A172 (cell line): ENCODE data around the gene GRK2. TPM values are rescaled to one million over a fixed set of nuclear protein-coding genes. Genes with fewer than 3 reads are reported as not detected.
"Not testable (repeated sequence)": the region's sequence is repeated elsewhere in the genome, so short reads cannot be mapped to it uniquely, and the experiment has no call there.

Experiments
- DNase-seq: peaks from one replicate; pipeline ENCODE4 v3.0.0-alpha.2; 2015; ENCODE audit warnings: low spot score
- total RNA-seq: library from RNA; depleted of rRNA; stranded (reverse); fragments of >200 nt; shearing (Covaris generic); gene quantifications from 2 replicates; pipeline ENCODE4 v1.2.3, GENCODE V29; 2014; rRNA removed

GRK2 gene
- total RNA-seq = 40.3 and 44.6 TPM in 2 replicates

DNA sequence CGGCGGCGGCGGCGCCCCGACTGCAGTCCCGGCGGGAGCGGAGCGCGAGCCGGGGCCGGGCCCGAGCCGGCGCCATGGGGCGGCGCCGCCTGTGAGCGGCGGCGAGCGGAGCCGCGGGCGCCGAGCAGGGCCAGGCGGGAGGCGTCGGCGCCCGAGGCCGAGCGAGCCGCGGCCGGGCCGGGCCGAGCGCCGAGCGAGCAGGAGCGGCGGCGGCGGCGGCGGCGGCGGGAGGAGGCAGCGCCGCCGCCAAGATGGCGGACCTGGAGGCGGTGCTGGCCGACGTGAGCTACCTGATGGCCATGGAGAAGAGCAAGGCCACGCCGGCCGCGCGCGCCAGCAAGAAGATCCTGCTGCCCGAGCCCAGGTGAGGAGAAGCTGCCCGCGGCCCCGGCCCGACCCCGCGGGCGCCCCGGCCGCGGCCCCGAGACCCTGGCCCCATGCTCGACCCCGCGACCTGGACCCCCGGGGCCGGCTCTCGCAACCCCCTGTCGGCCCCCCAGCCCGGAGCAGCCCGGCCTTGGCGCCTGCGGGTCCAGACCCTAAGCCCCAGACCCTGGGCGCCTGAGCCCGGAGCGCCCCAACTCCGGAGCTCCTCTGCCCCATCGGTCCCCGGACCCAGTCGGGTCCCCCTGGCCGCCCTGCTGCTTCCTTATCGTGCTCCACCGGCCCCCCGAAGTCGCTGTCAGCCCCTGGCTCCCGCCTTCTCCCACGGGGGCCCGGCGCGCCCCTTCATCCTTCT lies at the start of gene GRK2:
Gene GRK2 (plus strand): TSS at position 25 of the 739 bp plus-strand sequence. CDS start 227 bp downstream, at position 252.
- DNase-seq = peak; percentile 33

DNA sequence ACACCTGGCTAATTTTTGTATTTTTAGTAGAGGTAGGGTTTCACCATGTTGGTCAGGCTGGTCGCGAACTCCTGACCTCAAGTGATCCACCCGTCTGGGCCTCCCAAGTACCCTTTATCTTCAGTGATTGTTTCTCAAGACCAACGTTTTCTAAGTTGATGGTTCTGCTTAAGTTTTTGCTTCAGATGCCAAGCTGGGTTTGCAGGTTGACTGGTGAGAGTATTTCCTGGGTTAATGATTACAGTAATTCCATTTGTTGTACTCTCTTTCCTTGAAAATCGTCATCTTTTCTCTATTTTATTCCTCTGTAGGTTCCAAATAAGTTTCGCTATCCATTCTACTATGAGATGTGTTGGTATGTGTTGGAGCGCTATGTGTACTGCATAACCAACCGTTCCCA lies 38.5 kb upstream of the GRK2 start:
- no peak for DNase-seq

DNA sequence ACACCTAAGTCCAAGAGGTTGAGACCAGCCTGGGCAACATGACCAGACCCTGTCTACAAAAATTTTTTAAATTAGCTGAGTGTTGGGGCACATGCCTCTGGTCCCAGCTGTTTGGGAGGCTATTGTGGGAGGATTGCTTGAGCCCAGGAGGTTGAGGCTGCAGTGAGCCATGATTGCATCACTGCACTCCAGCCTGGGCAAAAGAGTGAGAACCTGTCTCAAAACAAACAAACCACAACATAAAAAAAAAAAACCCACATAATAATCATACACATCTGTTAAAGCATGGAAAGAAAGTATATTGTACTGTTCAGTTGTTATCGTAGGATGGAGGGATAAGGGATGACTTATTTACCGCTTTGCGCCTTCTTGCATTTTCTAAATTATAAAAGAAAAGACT lies 35.9 kb upstream of the GRK2 start:
- DNase-seq = no peak

DNA sequence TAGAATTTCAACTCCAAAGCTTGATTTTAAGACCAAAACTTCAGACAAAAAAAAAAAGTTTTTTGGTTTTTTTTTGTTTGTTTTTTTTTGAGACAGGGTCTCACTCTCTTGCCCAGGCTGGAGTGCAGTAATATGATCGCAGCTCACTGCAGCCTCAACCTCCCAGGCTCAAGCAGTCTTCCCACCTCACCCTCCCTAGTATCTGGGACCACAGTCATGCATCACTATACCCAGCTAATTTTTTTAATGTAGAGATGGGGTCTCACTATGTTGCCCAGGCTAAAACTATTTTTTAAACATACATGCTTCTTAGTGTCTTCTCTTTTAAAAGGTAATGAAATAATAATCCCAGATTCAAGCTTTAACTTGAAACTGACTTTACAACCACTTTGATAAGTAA lies 35.4 kb upstream of the GRK2 start:
- no peak for DNase-seq

DNA sequence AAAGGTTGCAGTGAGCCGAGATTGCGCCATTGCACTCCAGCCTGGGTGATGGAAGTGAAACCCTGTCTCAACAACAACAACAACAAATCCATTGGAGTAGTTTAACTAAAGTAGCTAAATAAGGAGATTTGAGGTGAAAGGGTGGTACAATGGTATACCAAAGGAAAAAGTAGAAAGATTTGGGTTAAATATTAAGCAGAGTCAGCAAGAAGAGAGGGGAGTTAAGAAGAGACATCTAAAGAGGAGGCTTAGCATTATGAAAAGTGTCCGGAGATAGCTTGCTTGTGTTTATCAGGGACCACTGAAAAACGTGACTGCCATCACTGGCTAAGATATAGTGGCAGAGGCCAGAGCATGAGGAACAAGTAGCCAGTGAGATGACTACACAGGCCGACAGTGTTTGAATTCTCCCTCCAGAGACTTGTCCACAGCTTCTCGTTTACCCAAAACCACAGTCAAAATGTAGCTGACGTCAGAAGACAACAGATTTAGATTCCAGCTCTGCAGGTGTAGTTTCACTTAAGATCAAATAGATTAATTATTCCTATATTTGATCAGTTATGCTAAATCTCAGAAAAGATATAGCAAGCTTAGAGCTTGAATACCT lies 32.6 kb upstream of the GRK2 start:
- DNase-seq = no peak

DNA sequence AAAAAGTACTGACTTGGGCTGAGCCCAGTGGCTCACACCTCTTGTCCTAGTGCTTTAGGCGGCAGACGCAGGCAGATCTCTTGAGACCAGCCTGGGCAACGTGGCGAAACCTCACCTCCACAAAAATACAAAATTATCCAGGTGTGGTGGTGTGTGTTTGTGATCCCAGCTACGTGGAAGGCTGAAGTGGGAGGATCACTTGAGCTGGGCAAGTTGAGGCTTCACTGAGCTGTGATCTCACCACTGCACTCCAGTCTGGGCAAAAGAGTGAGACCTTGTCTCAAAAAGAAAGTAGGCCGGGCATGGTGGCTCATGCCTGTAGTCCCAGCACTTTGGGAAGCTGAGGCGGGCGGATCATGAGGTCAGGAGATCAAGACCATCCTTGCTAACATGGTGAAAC lies 31.7 kb upstream of the GRK2 start:
- DNase-seq = not testable (repeated sequence)

DNA sequence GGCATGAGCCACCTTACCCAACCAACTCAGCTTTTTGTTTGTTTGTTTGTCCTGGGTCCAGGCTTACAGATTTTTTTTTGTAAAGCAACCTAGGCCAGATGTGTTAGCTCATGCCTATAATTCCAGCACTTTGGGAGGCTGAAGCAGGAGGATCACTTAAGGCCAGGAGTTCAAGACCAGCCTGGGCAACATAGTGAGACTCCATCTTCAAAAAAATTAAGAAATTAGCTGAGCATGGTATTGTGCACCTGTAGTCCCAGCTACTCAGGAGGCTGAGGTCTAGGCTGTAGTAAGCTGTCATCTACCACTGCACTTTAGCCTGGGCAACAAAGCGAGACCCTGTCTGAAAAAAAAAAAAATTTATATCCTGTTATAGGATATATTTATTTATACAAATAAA lies 28.7 kb upstream of the GRK2 start:
- no peak for DNase-seq

DNA sequence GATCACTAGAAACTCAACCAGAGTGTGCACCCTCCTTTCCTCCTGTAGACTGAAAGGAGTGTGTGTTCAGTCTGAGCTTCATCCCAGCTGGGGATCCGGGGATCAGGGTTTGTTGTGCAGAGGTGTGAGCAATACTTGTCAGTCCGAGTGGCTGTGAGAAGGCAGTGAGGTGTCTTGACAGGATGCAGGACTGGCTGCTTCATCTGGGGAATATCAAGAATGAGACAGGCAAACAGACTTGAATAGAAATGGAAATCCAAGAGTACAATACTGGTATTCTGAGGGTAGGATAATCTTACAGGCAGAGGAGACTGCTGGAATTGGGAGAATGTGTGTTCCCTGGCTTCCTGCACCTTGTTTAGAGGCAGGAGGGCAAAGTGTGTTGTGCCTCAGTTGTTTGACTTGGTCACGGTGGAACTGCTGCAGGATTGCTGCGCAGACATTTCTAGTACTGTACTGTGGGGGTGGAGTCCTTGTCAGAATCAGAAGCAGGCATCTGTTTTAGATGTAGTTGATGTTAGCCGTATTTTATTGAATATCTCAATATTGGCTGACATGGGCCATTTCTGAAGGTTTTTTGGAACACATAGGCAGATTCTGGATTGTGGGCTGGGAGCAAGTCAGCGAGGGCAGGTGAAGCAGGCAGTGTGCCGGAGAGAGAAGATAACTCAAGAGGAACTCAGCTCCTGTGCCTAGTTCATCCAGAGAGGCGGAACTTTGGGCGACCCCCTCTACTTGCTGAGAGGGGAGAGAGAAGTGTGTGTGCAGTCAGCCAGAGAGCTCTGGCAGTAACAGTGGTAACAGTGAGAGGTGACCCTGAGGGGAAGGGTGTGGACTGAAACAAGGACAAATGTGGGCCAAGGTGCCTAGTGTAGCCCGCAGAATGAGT lies 27.1 kb upstream of the GRK2 start:
- no peak for DNase-seq

DNA sequence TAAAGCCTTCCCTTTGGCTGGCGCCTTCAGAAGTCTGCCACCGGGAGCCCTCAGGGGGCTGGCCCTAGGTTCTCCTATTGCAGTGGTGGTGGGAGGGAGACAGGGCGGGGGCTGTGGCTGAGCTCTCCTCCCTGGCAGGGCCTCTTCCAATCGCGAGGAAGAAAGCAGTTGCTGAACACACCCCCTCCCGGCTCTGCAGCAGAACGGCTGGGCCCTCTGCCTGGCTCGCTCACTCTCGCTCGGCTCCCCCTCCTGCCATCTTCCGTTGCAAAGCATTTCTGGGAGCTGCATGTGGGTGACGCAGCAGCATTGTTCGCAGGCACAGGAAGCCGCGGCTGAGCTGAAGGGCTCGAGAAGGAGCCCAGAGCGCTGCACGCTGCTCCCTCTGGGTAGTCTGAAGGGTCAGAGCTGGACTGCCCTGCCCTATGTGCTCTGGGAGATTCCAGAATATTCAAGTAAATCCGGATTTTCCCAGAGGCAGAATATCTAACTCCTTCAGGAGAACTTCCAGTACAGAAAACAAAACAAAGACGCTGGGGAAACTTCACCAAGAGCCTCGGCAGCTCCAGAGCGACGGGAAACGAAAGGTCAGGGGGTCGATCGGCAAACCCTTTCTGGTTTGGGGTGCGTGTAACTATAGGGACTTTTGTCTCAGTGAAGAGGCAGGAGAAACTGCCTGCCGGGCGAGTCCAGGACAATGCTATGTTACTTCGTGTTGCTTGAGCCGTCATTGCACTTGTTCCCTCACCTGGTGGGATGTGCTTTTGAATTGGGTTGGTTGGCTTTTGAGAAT lies 26.3 kb upstream of the GRK2 start:
- peak; percentile 98 for DNase-seq

DNA sequence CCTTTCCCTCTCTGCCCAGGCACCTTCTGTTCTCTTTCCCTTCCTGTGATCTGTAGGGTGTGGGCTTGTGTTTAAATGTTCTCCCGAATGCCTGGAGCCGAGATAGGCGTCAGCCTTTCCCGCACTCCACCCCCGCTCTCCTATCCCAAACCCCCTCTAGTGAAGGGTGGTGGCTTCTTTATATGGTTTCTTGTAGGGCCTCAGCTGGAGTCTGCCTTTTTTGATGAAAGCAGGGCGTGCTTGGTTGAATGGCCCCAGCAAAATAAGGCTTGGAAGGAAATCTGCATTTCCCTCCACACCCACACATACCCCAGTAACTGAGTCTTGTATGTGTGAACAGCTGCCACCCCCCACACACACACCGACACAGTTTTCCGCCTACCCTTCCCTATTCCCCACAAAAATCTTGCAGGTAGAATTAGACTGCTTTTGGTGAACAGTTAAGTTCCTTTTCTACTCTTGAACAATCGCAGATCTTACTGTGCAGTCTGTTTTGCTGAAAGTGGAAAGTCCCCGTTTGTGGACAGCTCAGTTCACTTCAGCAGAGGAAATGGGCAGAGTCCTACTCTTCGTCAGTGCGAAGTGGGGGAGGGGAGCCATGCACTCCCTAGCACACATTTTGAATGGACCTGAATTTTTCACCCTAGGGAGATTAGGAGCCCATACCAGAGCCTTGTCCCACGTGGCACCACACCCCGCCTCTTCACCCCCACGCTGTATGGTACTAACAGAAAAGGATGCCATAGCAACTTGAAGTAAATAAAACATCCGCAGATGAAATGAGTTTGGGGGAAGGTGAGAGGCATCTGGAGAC lies 25.5 kb upstream of the GRK2 start:
- peak; percentile 76 for DNase-seq

DNA sequence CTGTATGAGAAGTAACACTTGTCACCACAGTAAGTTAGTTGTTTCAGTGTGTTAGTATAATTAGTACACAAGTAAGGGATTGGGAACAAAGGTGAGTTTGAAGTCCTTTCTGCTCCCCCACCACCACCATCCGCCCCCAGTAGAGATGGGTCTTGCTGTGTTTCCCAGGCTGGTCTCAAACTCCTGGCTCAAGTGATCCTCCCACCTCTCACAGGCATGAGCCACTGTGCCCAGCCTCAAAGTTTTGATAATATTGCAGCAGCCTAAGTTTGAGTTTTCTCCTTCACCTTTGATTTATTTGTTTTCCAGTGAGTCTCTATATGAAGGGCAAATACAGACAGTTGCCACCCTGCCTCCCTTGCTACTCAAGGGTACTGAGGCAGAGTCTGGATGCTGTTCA lies 23.7 kb upstream of the GRK2 start:
- no peak for DNase-seq

DNA sequence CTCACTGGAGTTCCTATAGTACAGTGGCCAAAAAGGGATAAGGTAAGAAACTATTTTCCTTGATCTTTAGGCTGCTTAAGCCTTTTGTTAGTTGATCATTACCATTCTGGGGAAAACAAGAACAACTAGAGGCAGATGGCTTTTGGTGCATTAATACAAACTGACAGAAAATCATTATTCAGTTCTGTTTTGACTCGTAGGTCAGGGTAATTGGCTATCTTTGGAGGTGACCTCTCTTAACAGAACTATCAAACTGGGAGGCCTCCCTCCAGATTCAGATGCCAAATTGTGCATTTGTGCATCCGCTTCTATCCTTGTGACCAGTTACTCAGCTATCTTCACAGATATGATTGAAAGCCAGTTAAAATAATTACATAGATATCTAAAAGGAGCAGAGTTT lies 23.2 kb upstream of the GRK2 start:
- DNase-seq = no peak

DNA sequence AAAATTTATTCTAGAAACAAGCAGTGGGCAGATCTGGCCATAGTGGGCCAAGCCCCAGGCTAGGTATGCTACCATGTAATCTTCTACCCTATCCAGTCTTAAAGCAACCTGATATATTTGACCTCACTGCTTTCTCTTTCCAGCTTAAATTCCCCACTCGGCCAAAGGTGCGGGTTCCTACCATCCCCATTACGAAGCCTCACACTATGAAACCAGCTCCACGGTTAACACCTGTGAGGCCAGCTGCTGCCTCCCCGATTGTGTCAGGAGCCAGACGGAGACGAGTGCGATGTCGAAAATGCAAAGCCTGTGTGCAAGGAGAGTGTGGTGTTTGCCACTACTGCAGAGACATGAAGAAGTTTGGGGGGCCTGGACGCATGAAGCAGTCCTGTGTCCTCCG lies 21.2 kb upstream of the GRK2 start:
- DNase-seq = no peak

DNA sequence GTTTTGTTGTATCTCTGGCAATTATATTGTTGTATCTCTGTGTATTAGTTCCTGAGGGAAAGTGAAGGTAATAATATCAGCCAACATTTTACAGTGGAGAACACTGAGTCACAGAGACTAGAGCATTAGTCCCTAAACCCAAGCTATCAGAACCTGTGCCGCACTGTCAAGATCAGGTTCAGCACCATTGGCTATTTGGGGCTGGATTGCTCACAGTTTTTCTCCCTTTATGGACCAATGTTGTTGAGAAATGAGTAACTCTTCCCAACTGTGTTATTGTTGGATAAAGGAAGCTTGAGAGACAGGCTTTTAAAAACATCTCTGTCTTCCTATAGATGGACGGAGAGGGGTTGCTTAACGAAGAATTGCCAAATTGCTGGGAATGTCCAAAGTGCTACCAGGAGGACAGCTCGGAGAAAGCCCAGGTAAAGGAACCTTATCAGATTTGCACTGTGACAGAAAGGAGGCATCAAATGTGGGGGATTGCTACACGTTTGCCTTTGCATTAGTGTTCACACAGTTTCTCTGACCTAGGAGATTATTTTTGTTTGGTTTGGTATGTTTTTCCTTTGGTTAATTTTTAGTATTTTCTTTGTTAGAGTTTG lies 18.2 kb upstream of the GRK2 start:
- no peak for DNase-seq

DNA sequence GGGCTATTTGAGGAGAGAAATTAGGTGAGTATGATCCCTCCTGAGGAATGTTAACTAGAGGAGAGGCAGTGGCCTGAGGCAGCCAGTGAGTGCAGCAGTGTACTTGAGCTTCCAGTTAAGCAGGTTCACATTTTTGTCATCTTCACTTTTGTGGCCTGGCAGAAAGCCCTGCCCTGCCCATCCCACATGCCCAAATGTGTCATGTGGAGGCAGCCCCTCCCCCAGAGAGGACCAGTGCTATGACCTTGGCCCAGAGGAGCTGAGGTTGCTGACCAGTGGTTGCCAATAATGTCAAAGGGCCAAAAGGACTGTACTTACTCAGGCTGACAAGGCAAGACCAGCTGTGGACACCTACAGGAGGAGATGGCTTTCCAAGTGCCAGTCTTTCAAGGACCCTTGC lies 17.6 kb upstream of the GRK2 start:
- peak; percentile 68 for DNase-seq

DNA sequence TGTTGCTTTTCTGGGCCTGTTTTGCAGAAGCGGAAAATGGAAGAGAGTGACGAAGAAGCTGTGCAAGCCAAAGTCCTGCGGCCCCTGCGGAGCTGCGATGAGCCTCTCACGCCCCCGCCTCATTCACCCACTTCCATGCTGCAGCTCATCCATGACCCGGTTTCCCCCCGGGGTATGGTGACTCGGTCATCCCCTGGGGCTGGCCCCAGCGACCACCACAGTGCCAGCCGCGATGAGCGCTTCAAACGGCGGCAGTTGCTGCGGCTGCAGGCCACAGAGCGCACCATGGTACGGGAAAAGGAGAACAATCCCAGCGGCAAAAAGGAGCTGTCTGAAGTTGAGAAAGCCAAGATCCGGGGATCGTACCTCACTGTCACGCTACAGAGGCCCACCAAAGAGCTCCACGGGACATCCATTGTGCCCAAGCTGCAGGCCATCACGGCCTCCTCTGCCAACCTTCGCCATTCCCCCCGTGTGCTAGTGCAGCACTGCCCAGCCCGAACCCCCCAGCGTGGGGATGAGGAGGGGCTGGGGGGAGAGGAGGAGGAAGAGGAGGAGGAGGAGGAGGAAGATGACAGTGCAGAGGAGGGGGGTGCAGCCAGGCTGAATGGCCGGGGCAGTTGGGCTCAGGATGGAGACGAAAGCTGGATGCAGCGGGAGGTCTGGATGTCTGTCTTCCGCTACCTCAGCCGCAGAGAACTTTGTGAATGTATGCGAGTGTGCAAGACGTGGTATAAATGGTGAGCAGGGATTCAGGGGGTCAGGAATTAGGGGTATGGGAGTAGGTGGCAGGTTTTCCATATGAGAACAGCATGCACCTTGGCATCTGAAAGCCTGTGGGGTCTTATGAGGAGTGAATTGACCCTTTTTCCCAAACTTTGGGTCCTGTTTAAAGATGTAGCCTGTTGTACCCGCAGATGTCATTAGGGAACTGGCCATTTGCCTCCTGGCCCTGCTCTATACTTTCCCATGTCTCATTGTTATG lies 15.9 kb upstream of the GRK2 start:
- no peak for DNase-seq

DNA sequence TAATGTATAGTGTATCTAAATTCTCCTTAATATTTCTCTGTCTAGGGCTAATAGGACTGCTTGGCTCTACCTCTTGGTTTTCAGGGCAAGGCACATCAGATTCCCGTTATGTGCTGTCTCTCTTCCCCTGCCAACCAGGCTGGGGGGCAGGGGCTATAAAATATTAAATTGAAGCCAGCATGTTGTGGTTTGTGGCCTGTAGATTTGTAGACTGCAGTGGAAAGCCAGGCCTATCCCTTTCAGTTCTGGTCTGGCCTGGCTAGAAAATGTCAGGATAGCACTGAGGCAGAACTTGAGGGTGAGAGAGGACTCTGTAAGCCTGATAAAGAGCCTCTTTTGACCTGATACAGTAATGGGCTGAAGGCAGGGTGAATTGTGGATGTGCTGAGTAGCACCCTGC lies 14.4 kb upstream of the GRK2 start:
- no peak for DNase-seq

DNA sequence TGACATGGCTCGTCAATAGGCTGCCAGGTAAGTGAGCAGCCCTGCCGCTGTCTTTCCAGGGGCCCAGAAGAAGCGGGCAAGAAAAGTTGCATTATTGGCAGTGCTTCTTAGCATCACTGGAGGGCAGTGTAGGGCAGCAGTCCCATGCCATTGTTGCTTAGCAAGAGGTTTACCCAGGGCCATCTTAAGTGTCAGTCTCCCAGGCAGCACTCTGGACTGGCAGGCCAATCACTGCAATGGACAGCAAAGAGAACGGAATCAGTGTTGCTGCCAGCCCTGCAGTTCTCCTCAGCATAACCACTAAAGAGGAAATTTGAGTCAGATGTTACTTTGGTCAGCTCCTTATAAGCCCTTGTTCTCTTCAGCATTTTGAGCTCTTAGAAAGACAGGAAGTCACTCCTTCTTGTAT lies 13.4 kb upstream of the GRK2 start:
- peak; percentile 25 for DNase-seq
